Myometrial cell (primary cell): ENCODE measurements around the gene PARVG. TPM values are rescaled to one million over a fixed set of nuclear protein-coding genes. Genes with fewer than 3 reads are reported as not detected.

Source experiments
- total RNA-seq: library from RNA; depleted of rRNA; stranded (reverse); fragments of >200 nt; gene quantifications from 2 replicates; pipeline ENCODE4 v1.2.3, GENCODE V29; 2015

Gene PARVG, protein sequence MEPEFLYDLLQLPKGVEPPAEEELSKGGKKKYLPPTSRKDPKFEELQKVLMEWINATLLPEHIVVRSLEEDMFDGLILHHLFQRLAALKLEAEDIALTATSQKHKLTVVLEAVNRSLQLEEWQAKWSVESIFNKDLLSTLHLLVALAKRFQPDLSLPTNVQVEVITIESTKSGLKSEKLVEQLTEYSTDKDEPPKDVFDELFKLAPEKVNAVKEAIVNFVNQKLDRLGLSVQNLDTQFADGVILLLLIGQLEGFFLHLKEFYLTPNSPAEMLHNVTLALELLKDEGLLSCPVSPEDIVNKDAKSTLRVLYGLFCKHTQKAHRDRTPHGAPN
- not detected in 2 replicates for total RNA-seq

DNA sequence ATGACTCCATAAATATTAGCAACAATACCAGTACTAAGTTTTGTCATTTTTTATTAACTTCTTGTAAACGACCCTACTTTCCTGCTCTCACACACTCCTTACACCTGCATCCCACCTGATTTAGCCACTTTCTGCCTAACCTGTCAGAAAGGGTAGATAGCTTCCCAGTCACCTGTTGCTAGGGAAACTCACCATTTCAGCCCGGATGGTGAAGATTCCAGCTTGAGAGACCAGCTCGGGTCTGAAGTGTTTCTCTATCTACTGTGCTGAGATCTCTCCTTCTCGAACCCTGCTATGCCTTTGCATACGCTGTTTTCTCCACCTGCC is at the start of gene PARVG:
PARVG (plus strand) TSS at position 220 of the 327 bp plus-strand sequence. CDS start 2,405 bp downstream, outside the sequence.

Other genes starting within 250 kb of the PARVG start
- 53.6 and 58.5 TPM in 2 replicates for gene SAMM50, start 225.5 kb upstream of the PARVG start, total RNA-seq
- 36.9 and 74.1 TPM in 2 replicates for gene PARVB, start 156.6 kb upstream of the PARVG start, total RNA-seq
- gene SHISAL1, start 132.0 kb downstream of the PARVG start, total RNA-seq, result 0.71 and 0.86 TPM in 2 replicates